Muscle of leg (tissue), 11 donors: Measurements from ENCODE around the gene ATP6V1B1. TPM values are rescaled to one million over a fixed set of nuclear protein-coding genes. Genes with fewer than 3 reads are reported as not detected.
A peak's percentile ranks its signal among the peaks of the same experiment; 100 is the strongest.

ENCODE experiments used
- DNase-seq: peaks from one replicate; pipeline ENCODE4 v3.0.0; 2013
- H3K27ac ChIP-seq: one replicate; pipeline ENCODE4 v1.5.1; 2013; ENCODE audit warnings: mild to moderate bottlenecking, low read length, control low read depth
- H3K27me3 ChIP-seq: one replicate; pipeline ENCODE4 v1.6.1; 2013; ENCODE audit warnings: low read length; ENCODE audit not compliant: control insufficient read depth, insufficient read depth
- H3K36me3 ChIP-seq: one replicate; pipeline ENCODE4 v1.6.1; 2013; ENCODE audit warnings: low read length; ENCODE audit not compliant: control insufficient read depth, insufficient read depth
- H3K4me1 ChIP-seq: one replicate; pipeline ENCODE4 v1.6.1; 2013; ENCODE audit warnings: low read length; ENCODE audit not compliant: control insufficient read depth, insufficient read depth
- H3K4me3 ChIP-seq: one replicate; pipeline ENCODE4 v1.5.1; 2013; ENCODE audit warnings: low read length, control low read depth
- H3K9me3 ChIP-seq: replicated peaks from 2 replicates; pipeline ENCODE4 v1.6.1; 2013; ENCODE audit warnings: low read depth, low read length; ENCODE audit not compliant: control insufficient read depth
- WGBS: methylation state at CpG from one replicate; pipeline ENCODE4 v1.1.5; 2013; ENCODE audit warnings: missing lambda C conversion rate; ENCODE audit not compliant: insufficient coverage; 5-methylcytosine and 5-hydroxymethylcytosine counted together
- polyA plus RNA-seq, 8 donors: library from polyadenylated mRNA; unstranded; fragments of 120-200 nt; gene quantifications; one replicate each; pipeline versions ENCODE4 v1.2.1 to v1.2.3, GENCODE V29; 2013; ENCODE audit warnings: inconsistent platforms in 1 of 8, low replicate concordance in 1 of 8; ENCODE audit not compliant: insufficient read length in 8 of 8, insufficient read depth in 1 of 8
- total RNA-seq: library from RNA; stranded (reverse); fragments of 120-200 nt; gene quantifications from one replicate; pipeline ENCODE4 v1.2.4, GENCODE V29; 2013

Gene ATP6V1B1
- total and polyA plus RNA-seq, 9 donors, result 0.30 to 2.7 (median 0.80) TPM

- WGBS, result 41% methylated on average over 10 of the region's 11 CpGs
- H3K9me3 ChIP-seq, result no peaks in the 10 kb centered on the region
These were observed 7.6 kb downstream of the ATP6V1B1 start for GRCh38 chr2:70943205-70943871.

GRCh38 chr2:70944111-70944690 is 8.5 kb downstream of the ATP6V1B1 start:
- H3K4me1 ChIP-seq, result peaks cover 28% of the 10 kb centered on the region
- H3K36me3 ChIP-seq, result no peaks in the 10 kb centered on the region
- H3K27ac ChIP-seq, result no peak overlapping the region
- no peaks in the 10 kb centered on the region for H3K9me3 ChIP-seq
- H3K4me3 ChIP-seq, result no peak overlapping the region
- H3K27me3 ChIP-seq, result peaks cover 44% of the 10 kb centered on the region
- no peak for DNase-seq
- 80% methylated on average over 3 of the region's 4 CpGs for WGBS

More at GRCh38 chr2:70943205-70943871, 7.6 kb downstream of the ATP6V1B1 start:
- no peak overlapping the region for H3K27ac ChIP-seq
- H3K27me3 ChIP-seq, result peaks cover 45% of the 10 kb centered on the region
- no peaks in the 10 kb centered on the region for H3K36me3 ChIP-seq
- peaks cover 28% of the 10 kb centered on the region for H3K4me1 ChIP-seq
- DNase-seq, result no peak
- no peak overlapping the region for H3K4me3 ChIP-seq

DNA sequence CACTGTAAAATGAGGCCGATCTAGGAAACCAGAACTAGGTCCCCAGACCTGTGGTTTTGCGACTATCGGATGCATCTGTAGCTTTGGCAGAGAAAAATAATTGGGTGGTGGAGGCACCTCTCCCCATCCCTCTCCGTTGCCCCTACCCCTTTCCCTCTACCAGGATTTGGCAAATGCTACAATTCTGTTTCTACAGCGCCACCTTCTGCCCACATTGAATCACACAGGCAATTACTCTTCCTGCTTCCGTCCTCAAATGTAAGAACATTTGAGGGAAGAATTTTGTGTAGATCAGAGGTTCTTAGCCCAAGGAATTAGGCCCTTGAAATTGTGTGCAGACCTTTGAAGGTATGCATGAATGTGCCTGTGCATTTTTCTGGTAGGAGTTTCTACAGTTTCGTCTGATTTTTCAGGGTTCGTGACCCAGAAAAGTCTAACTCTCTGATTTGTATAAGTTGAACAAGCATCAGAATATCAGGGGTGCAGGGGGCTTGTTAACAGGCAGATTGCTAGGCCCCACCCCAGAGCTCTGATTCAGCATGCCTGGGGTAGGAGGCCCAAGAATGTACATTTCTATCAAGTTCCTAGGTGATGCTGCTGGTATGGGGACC is 11.2 kb downstream of the ATP6V1B1 start:
- 58% methylated on average over 2 of the region's 8 CpGs for WGBS
- no peaks in the 10 kb centered on the region for H3K36me3 ChIP-seq
- no peaks in the 10 kb centered on the region for H3K9me3 ChIP-seq
- no peak overlapping the region for H3K27ac ChIP-seq
- H3K4me1 ChIP-seq, result peaks cover 21% of the 10 kb centered on the region
- peaks cover 44% of the 10 kb centered on the region for H3K27me3 ChIP-seq
- H3K4me3 ChIP-seq, result no peak overlapping the region
- peak; percentile 67 for DNase-seq

- Histone ChIP-seq H3K27ac (no peak overlapping the region), H3K36me3 (no peaks in the 10 kb centered on the region), H3K4me1 (peaks cover 18% of the 10 kb centered on the region), H3K9me3 (no peaks in the 10 kb centered on the region), H3K27me3 (peaks cover 46% of the 10 kb centered on the region), H3K4me3 (no peak overlapping the region)
- 48% methylated on average over 11 of the region's 11 CpGs for WGBS
- DNase-seq, result no peak
These were observed 12.0 kb downstream of the ATP6V1B1 start for GRCh38 chr2:70947556-70948184.

DNA sequence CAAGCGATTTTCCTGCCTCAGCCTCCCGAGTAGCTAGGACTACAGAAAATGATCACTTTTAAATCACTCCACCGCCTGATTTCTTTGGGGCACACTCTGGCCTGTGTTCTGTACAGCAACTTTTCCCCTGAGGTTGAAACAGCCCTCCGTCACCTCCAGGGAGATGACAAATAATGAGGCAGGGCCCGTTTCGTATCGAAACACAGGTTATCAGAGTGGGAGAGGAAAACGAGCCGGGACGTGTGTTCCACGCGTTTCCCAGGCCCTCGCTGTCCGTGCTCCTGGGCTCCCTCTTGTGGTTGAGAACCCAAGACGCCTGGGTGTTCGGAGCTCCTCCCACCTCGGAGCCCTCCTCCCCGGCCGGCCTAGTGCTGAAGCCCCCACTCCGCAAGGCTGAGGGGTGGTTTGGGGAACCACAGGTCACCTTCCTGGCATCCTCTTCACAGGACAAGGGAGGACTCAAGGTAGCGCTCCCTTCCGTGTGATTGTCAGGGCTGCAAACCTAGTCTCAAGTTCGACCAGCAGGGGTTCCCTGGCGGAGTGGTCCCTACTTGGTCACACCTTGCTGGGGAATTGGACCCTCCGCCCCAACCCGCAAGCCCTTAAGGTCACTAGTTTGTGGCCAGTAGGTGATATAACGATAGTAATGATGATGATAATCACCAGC is 12.8 kb downstream of the ATP6V1B1 start:
- no peak overlapping the region for H3K4me3 ChIP-seq
- peaks cover 49% of the 10 kb centered on the region for H3K27me3 ChIP-seq
- no peaks in the 10 kb centered on the region for H3K9me3 ChIP-seq

DNA sequence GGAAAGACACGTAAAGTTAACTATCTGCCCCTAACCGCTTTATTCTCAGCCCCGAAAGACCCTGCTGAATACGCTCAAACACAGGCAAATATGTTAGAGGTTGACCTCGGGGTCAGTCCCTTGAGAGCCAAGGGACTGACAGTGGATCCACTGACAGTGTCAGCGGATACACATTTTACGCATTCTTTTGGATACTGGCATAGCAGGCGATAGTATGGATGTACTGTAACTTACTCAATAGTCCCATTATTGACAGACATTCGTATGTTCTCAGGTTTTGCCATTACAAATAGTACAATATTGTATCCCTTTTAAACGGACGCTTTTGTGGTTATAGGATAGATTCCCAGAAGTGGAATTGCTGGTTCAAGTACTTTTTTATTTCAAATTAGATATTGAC is 13.4 kb downstream of the ATP6V1B1 start:
- 61% methylated on average over 4 of the region's 11 CpGs for WGBS
- Histone ChIP-seq H3K27me3 (peaks cover 49% of the 10 kb centered on the region), H3K4me1 (peaks cover 8% of the 10 kb centered on the region), H3K9me3 (no peaks in the 10 kb centered on the region), H3K36me3 (no peaks in the 10 kb centered on the region), H3K27ac (no peak overlapping the region), H3K4me3 (no peak overlapping the region)
- DNase-seq, result no peak

More for the DNA sequence above, 12.8 kb downstream of the ATP6V1B1 start:
- 3% methylated on average over 19 of the region's 27 CpGs for WGBS
- Histone ChIP-seq H3K4me1 (peaks cover 10% of the 10 kb centered on the region), H3K36me3 (no peaks in the 10 kb centered on the region), H3K27ac (no peak overlapping the region)
- DNase-seq, result peak; percentile 82

DNA sequence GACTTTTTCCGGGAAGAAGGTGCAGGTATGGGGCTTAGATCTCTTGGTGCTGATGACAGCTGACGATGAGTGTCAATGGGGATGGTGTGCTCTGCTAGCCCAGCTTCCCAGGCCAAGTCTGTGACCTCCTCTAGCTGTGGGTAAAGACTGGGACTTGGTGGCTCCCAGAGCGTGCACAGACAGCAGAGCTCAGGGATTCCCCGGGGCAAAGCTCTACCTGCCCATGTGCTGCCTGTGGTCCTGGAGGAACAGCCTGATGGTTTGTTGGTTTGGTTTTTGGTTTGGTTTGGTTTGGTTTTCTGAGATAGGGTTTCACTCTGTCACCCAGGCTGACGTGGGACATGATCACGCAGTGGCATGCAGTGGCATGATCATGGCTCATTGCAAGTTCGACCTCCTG is 19.2 kb downstream of the ATP6V1B1 start:
- Histone ChIP-seq H3K4me3 (no peak overlapping the region), H3K9me3 (no peaks in the 10 kb centered on the region), H3K27me3 (peaks cover 42% of the 10 kb centered on the region), H3K27ac (no peak overlapping the region), H3K36me3 (no peaks in the 10 kb centered on the region), H3K4me1 (no peaks in the 10 kb centered on the region)
- WGBS, result 56% methylated on average over 3 of the region's 7 CpGs
- no peak for DNase-seq

DNA sequence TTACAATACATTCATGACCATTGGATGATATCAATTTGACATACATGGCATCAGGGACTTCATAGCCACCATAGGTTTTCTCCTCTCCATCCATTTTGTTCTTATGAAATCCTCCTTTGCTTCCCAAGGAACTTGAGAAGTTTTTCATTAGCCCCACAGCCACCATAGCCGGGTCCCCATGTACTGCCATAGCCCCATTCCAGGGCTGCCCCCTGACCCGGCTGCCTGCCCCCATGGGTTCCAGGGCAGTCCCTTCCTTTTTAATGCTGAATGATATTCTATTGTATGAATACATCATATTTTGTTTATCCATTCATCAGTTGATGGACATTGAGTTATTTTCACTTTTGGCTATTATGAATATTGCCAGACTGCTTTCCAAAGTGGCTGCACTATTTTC is 20.4 kb downstream of the ATP6V1B1 start:
- no peak for DNase-seq
- no peaks in the 10 kb centered on the region for H3K9me3 ChIP-seq
- H3K27me3 ChIP-seq, result peaks cover 39% of the 10 kb centered on the region
- no CpG with 5 or more reads among the region's 2 CpGs for WGBS
- H3K4me3 ChIP-seq, result no peak overlapping the region
- no peaks in the 10 kb centered on the region for H3K36me3 ChIP-seq
- no peak overlapping the region for H3K27ac ChIP-seq
- no peaks in the 10 kb centered on the region for H3K4me1 ChIP-seq

GRCh38 chr2:70957798-70958197 is 22.1 kb downstream of the ATP6V1B1 start:
- WGBS, result no CpG with 5 or more reads among the region's 6 CpGs
- H3K4me1 ChIP-seq, result no peaks in the 10 kb centered on the region
- H3K4me3 ChIP-seq, result no peak overlapping the region
- peaks cover 40% of the 10 kb centered on the region for H3K27me3 ChIP-seq
- H3K36me3 ChIP-seq, result no peaks in the 10 kb centered on the region
- H3K27ac ChIP-seq, result no peak overlapping the region
- no peak for DNase-seq
- H3K9me3 ChIP-seq, result no peaks in the 10 kb centered on the region

- WGBS, result 86% methylated on average over 2 of the region's 6 CpGs
- Histone ChIP-seq H3K4me3 (no peak overlapping the region), H3K4me1 (no peaks in the 10 kb centered on the region), H3K9me3 (no peaks in the 10 kb centered on the region), H3K27me3 (peaks cover 46% of the 10 kb centered on the region), H3K36me3 (no peaks in the 10 kb centered on the region), H3K27ac (no peak overlapping the region)
- DNase-seq, result no peak
These were observed 23.1 kb downstream of the ATP6V1B1 start for GRCh38 chr2:70958759-70959158.
